ENCODE measurements around the gene ITM2C. TPM values are rescaled to one million over a fixed set of nuclear protein-coding genes. Genes with fewer than 3 reads are reported as not detected.

The ITM2C gene
- total RNA-seq, 2 experiments from 2014 or later = 29.6 to 32.9 TPM

- intact Hi-C loops (cut with DNase I, micrococcal nuclease) = no loop called here
- no peak overlapping the region for H3K4me3 Mint-ChIP-seq
- CTCF ChIA-PET = no interaction called here
- peaks cover 1% of the 10 kb centered on the region for H3K36me3 Mint-ChIP-seq (ENCODE audit: low read depth)
- POLR2A ChIA-PET = no interaction called here
- no peak for ATAC-seq
- H3K27me3 Mint-ChIP-seq = no peaks in the 10 kb centered on the region
- peaks cover 27% of the 10 kb centered on the region for H3K4me1 Mint-ChIP-seq
- no peak overlapping the region for H3K27ac Mint-ChIP-seq
- DNase-seq = no peak
- H3K9me3 Mint-ChIP-seq (ENCODE audit: low read depth) = no peaks in the 10 kb centered on the region
These were observed 15.1 kb downstream of the ITM2C start for GRCh38 chr2:230879891-230880290.

- no peak for ATAC-seq
- ChIA-PET CTCF (interaction anchor here (0.6 to 1.4 kb wide), 2 partner anchors 58 to 106 kb away, joined by 3 to 5 read pairs; no protein-coding TSS in a partner anchor), POLR2A (no interaction called here)
- Mint-ChIP-seq H3K27me3 (no peaks in the 10 kb centered on the region), H3K36me3 (ENCODE audit: low read depth) (peaks cover 1% of the 10 kb centered on the region), H3K4me3 (no peak overlapping the region), H3K4me1 (peaks cover 26% of the 10 kb centered on the region), H3K27ac (no peak overlapping the region), H3K9me3 (ENCODE audit: low read depth) (no peaks in the 10 kb centered on the region)
- DNase-seq = no peak
- intact Hi-C loops (cut with DNase I, micrococcal nuclease) = no loop called here
These were observed 17.1 kb downstream of the ITM2C start for GRCh38 chr2:230881840-230882239.

DNA sequence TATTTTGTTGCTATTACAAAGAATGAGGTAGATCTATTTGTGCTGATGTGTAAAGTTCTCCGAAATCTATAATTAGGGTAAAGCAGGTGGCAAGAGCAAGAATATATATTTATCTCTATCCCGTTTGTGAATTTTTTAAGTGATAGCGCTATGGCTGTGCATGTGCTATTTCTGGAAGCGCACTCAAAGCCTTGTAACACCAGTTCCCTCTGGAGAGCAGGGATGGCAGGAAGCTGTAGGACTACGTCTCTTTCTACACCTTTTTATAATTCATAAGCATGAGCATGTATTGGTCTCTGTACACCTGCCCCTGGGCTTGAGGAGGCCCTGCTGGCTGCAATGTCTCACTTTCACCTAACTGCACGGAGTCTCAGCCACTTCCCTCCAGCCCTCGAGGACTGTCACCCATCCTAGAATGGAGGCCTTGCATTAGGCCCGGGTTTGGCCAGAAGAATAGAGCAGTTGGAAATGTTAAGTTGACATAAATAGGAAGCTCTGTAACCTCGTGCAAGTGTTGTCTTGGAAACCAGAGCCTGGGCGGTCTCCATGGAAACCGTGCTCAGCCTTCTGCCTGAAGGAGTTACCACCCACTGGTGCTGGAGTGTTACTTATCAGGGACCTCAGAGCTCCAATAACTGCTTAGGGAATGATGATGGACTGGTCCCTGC is 20.9 kb downstream of the ITM2C start:
- Mint-ChIP-seq H3K27me3 (peaks cover 2% of the 10 kb centered on the region), H3K36me3 (ENCODE audit: low read depth) (no peaks in the 10 kb centered on the region), H3K4me1 (peaks cover 13% of the 10 kb centered on the region), H3K27ac (no peak overlapping the region), H3K9me3 (ENCODE audit: low read depth) (no peaks in the 10 kb centered on the region), H3K4me3 (no peak overlapping the region)
- ATAC-seq = no peak
- no peak for DNase-seq
- ChIA-PET POLR2A (no interaction called here), CTCF (interaction anchor here (0.6 to 1.2 kb wide), 4 partner anchors 10 to 205 kb away, joined by 3 to 4 read pairs (median 3); no protein-coding TSS in a partner anchor)
- intact Hi-C loops (cut with DNase I, micrococcal nuclease) = no loop called here

DNA sequence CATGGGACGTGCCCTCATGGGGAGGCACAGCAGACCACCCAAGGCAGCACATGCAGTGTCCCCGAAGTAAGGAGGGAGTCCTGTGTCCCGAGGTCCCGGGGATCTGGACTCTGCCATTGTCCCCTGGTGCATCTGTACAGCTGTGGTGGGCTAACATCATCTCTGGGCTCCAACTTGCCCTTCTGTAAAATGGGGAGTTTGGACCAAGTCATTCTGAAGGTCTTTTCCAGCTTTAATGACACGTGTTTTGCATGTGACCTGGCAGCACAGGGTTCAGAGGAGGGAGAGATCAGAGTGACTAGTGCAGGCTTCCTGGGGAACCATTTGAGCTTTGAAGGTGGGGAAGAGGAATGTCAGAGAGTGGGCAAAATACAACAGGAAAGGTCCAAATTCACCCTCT is 21.5 kb downstream of the ITM2C start:
- CTCF ChIA-PET = interaction anchor here (0.8 to 1.2 kb wide), 2 partner anchors 11 to 40 kb away, joined by 3 to 4 read pairs; no protein-coding TSS in a partner anchor
- H3K4me1 Mint-ChIP-seq = peaks cover 16% of the 10 kb centered on the region
- H3K27ac Mint-ChIP-seq = no peak overlapping the region
- DNase-seq = no peak
- peaks cover 2% of the 10 kb centered on the region for H3K27me3 Mint-ChIP-seq
- no peaks in the 10 kb centered on the region for H3K36me3 Mint-ChIP-seq (ENCODE audit: low read depth)
- POLR2A ChIA-PET = no interaction called here
- ATAC-seq = no peak
- H3K9me3 Mint-ChIP-seq (ENCODE audit: low read depth) = no peaks in the 10 kb centered on the region
- intact Hi-C loops (cut with DNase I, micrococcal nuclease) = no loop called here
- no peak overlapping the region for H3K4me3 Mint-ChIP-seq

- ChIA-PET POLR2A (no interaction called here), CTCF (interaction anchor here (1.2 kb wide), 1 partner anchor 11 kb away, joined by 4 read pairs; no protein-coding TSS in a partner anchor)
- Mint-ChIP-seq H3K27me3 (peaks cover 2% of the 10 kb centered on the region), H3K4me3 (no peak overlapping the region), H3K36me3 (ENCODE audit: low read depth) (no peaks in the 10 kb centered on the region), H3K9me3 (ENCODE audit: low read depth) (no peaks in the 10 kb centered on the region), H3K27ac (no peak overlapping the region), H3K4me1 (peaks cover 19% of the 10 kb centered on the region)
- intact Hi-C loops (cut with DNase I, micrococcal nuclease) = no loop called here
- ATAC-seq (no peak), DNase-seq (no peak)
These were observed 21.9 kb downstream of the ITM2C start for GRCh38 chr2:230886671-230887071.

GRCh38 chr2:230887342-230887741 is 22.6 kb downstream of the ITM2C start:
- Mint-ChIP-seq H3K36me3 (ENCODE audit: low read depth) (no peaks in the 10 kb centered on the region), H3K27me3 (peaks cover 3% of the 10 kb centered on the region), H3K9me3 (ENCODE audit: low read depth) (no peaks in the 10 kb centered on the region), H3K27ac (no peak overlapping the region), H3K4me1 (peaks cover 19% of the 10 kb centered on the region), H3K4me3 (no peak overlapping the region)
- CTCF ChIA-PET = no interaction called here
- intact Hi-C loops (cut with DNase I, micrococcal nuclease) = no loop called here
- ATAC-seq = no peak
- no peak for DNase-seq
- POLR2A ChIA-PET = no interaction called here

DNA sequence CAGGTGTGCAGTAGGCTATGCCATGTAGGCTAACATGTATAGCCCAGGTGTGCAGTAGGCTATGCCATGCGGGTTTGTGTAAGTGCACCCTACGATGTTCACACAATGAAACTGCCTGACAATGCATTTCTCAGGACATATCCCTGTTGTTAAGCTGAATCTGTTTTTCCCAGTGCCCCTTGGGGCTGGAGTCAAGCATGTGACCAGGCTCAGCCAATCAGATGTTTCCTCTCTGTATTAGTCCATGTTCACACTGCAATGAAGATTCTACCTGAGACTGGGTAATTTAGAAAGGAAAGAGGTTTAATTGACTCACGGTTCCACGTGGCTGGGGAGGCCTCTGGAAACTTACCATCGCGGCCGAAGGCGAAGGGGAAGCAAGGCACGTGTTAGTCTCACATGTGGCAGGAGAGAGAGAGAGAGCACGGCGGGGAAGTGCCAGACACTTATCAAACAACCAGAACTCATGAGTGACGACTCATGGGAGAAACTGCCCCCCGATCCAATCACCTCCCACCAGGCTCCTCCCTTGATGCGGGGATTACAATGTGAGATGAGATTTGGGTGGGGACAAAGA is 24.2 kb downstream of the ITM2C start:
- H3K36me3 Mint-ChIP-seq (ENCODE audit: low read depth) = no peaks in the 10 kb centered on the region
- POLR2A ChIA-PET = no interaction called here
- H3K27ac Mint-ChIP-seq = no peak overlapping the region
- H3K9me3 Mint-ChIP-seq (ENCODE audit: low read depth) = no peaks in the 10 kb centered on the region
- H3K27me3 Mint-ChIP-seq = peaks cover 9% of the 10 kb centered on the region
- DNase-seq = no peak
- intact Hi-C loops (cut with DNase I, micrococcal nuclease) = no loop called here
- CTCF ChIA-PET = interaction anchor here (1.1 kb wide), 1 partner anchor 41 kb away, joined by 3 read pairs; no protein-coding TSS in a partner anchor
- H3K4me3 Mint-ChIP-seq = no peak overlapping the region
- no peak for ATAC-seq
- peaks cover 10% of the 10 kb centered on the region for H3K4me1 Mint-ChIP-seq

DNA sequence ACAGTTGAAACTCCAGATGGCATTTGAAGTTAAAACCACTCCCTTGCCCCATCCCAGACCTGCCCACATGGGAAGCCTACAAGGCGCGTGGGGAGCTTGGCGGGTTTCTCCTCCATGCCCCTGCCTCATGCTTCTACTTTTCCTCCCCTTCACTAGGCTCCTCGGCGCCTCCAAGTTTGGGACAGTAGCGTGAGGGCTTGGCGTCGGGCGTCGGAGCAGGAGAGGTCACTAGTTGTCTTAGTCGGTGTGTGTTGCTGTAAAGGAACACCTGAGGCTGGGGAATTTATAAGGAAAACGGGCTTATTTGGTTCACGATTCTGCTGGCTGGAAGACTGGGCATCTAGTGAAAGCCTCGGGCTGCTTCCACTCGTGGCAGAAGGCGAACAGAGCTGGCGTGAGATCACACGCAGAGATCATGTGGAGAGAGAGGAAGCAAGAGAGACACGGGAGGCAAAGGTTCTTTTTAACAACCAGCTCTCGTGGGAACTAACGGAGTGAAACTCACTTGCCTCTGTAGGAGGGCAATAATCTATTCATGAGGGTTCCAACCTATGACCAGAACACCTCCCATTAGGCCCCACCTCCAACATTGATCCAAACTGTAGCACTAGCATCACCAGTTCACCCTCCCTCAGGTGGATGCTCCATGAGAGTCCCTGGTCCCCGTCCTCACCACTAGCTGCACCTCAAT is 25.3 kb downstream of the ITM2C start:
- CTCF ChIA-PET = interaction anchor here (0.7 to 1.3 kb wide), 4 partner anchors 12 to 97 kb away, joined by 3 to 4 read pairs (median 4); no protein-coding TSS in a partner anchor
- Mint-ChIP-seq H3K36me3 (ENCODE audit: low read depth) (no peaks in the 10 kb centered on the region), H3K4me1 (peaks cover 17% of the 10 kb centered on the region), H3K27ac (no peak overlapping the region), H3K4me3 (no peak overlapping the region), H3K27me3 (peaks cover 9% of the 10 kb centered on the region), H3K9me3 (ENCODE audit: low read depth) (no peaks in the 10 kb centered on the region)
- POLR2A ChIA-PET = no interaction called here
- intact Hi-C loops (cut with DNase I, micrococcal nuclease) = loop anchor here in 1 of 2 experiments (10.0 kb wide), 1 partner anchor 395 kb away; no protein-coding TSS in a partner anchor
- DNase-seq (no peak), ATAC-seq (no peak)

GRCh38 chr2:230890646-230891045 is 25.9 kb downstream of the ITM2C start:
- no peaks in the 10 kb centered on the region for H3K9me3 Mint-ChIP-seq (ENCODE audit: low read depth)
- ChIA-PET POLR2A (no interaction called here), CTCF (interaction anchor here (0.7 to 2.3 kb wide), 6 partner anchors 11 to 97 kb away, joined by 3 to 12 read pairs (median 4); no protein-coding TSS in a partner anchor)
- H3K27ac Mint-ChIP-seq = no peak overlapping the region
- peaks cover 9% of the 10 kb centered on the region for H3K27me3 Mint-ChIP-seq
- intact Hi-C loops (cut with DNase I, micrococcal nuclease) = loop anchor here in 1 of 2 experiments (10.0 kb wide), 1 partner anchor 394 kb away; no protein-coding TSS in a partner anchor
- no peak overlapping the region for H3K4me3 Mint-ChIP-seq
- peaks cover 17% of the 10 kb centered on the region for H3K4me1 Mint-ChIP-seq
- H3K36me3 Mint-ChIP-seq (ENCODE audit: low read depth) = no peaks in the 10 kb centered on the region
- ATAC-seq (no peak), DNase-seq (no peak)

DNA sequence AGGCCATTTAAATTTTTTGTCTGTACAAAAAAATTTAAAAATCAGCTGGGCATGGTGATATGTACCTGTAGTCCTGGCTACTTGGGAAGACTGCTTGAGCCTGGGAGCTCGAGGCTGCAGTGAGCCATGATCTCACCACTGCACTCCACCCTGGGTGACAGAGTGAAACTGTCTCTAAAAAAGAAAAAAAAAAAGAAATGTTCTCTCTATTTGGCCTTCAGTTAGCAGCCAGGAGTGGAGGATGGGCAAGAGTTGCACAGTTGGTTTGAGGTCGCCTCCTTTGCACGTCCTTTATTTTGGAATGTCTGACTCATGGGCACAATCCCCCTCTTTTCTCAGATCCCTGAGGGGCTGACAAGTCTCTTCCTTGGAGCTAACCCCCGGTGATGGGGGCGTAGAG is 26.3 kb downstream of the ITM2C start:
- POLR2A ChIA-PET = no interaction called here
- CTCF ChIA-PET = interaction anchor here (0.7 to 2.3 kb wide), 5 partner anchors 11 to 96 kb away, joined by 3 to 12 read pairs (median 4); no protein-coding TSS in a partner anchor
- DNase-seq = no peak

DNA sequence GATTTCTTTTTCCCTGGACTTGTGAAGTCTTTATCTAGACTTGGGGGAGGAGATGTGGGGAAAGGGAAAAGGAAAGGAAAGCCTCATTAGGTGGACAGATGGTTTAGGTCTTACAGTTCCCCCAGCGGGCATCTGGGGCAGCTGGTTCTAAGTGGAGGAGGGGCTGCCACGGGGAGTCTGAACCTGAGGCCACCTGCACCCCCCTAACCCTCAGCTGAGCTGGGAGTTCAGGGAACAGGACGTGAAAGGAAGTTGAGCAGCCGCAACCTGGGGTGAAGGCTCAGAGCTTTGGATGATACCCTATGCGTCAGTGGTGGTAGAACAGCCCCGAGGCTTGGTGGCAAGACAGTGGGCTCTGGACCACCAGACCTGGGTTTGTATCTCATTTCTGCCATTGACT is 26.8 kb downstream of the ITM2C start:
- no peak overlapping the region for H3K4me3 Mint-ChIP-seq
- DNase-seq (no peak), ATAC-seq (no peak)
- H3K4me1 Mint-ChIP-seq = peaks cover 17% of the 10 kb centered on the region
- no peak overlapping the region for H3K27ac Mint-ChIP-seq
- intact Hi-C loops (cut with DNase I, micrococcal nuclease) = loop anchor here in 1 of 2 experiments (10.0 kb wide), 1 partner anchor 393 kb away; no protein-coding TSS in a partner anchor
- ChIA-PET CTCF (interaction anchor here (0.7 to 2.3 kb wide), 3 partner anchors 19 to 43 kb away, joined by 3 to 12 read pairs (median 4); no protein-coding TSS in a partner anchor), POLR2A (no interaction called here)
- H3K36me3 Mint-ChIP-seq (ENCODE audit: low read depth) = no peaks in the 10 kb centered on the region
- peaks cover 9% of the 10 kb centered on the region for H3K27me3 Mint-ChIP-seq
- no peaks in the 10 kb centered on the region for H3K9me3 Mint-ChIP-seq (ENCODE audit: low read depth)

More for the DNA sequence above, 26.3 kb downstream of the ITM2C start:
- Mint-ChIP-seq H3K27ac (no peak overlapping the region), H3K36me3 (ENCODE audit: low read depth) (no peaks in the 10 kb centered on the region), H3K9me3 (ENCODE audit: low read depth) (no peaks in the 10 kb centered on the region), H3K4me3 (no peak overlapping the region), H3K4me1 (peaks cover 17% of the 10 kb centered on the region), H3K27me3 (peaks cover 9% of the 10 kb centered on the region)
- ATAC-seq = no peak
- intact Hi-C loops (cut with DNase I, micrococcal nuclease) = loop anchor here in 1 of 2 experiments (10.0 kb wide), 1 partner anchor 394 kb away; no protein-coding TSS in a partner anchor
